ENCODE results near the gene EPS15. TPM values are rescaled to one million over a fixed set of nuclear protein-coding genes. Genes with fewer than 3 reads are reported as not detected.

EPS15 gene
- total and polyA plus RNA-seq, 9 of the 15 experiments (the other 6 are each of a cell fraction or from before 2014, with no cell fraction given) = 23.1 to 69.0 (median 41.7) TPM

DNA sequence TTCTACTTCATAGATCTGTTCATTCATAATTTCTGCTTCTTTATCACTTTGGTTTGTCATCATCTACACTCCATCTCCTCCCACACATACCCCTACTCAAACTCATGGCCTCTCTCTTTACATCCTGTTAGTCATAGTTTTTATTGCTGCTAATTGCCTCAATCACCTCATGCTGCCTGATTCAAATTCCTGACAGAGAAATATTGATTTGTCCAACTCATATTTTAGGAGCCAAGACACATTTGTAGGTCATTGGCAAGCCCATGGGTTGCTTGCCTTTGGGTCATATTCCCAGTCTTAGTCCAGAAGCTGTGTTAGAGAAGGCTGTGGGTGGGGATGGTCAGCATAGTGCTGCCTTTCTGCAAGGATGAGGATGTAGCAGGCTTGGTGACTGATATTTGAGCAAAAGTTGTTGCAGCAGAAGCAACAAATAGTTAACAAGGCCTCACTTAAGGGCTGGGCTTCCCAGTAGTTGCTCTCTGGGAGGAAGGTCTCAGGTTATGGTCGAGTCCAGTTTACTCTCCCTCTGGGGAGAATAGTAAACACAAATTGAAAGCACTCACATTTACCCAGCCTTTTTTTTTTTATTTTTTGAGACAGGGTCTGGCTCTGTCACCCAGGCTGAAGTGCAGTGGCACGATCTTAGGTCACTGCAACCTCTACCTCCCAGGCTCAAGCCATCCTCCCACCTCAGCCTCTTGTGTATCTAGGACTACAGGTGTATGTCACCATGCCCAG lies 22.4 kb upstream of the EPS15 start (continued):
- TF ChIP-seq JUND (IDR thresholded peaks at IDR 0.05; ENCODE audit: borderline replicate concordance, low read depth, low read length) = peak; percentile 75
- no peak for TF ChIP-seq JUND (tag; IDR thresholded peaks at IDR 0.05; ENCODE audit: borderline replicate concordance, low read depth, low read length)
- TF ChIP-seq SREBF2 (CRISPR knock-in tag; IDR thresholded peaks at IDR 0.05) = no peak
- TF ChIP-seq MAFF (IDR thresholded peaks at IDR 0.05; ENCODE audit: low read length) = no peak
- TF ChIP-seq ZNF24 (IDR thresholded peaks at IDR 0.05) = no peak
- TF ChIP-seq ETV1 (tag; conservative IDR thresholded peaks at IDR 0.05; ENCODE audit: low read depth) = peak; percentile 50; the same call in 1 of the 2 replicates
- TF ChIP-seq SMAD2 (IDR thresholded peaks at IDR 0.05; ENCODE audit: low read depth, low read length) = no peak
- no peak for TF ChIP-seq CBFB (CRISPR knock-in tag; IDR thresholded peaks at IDR 0.05)
- TF ChIP-seq, protein P1, sequence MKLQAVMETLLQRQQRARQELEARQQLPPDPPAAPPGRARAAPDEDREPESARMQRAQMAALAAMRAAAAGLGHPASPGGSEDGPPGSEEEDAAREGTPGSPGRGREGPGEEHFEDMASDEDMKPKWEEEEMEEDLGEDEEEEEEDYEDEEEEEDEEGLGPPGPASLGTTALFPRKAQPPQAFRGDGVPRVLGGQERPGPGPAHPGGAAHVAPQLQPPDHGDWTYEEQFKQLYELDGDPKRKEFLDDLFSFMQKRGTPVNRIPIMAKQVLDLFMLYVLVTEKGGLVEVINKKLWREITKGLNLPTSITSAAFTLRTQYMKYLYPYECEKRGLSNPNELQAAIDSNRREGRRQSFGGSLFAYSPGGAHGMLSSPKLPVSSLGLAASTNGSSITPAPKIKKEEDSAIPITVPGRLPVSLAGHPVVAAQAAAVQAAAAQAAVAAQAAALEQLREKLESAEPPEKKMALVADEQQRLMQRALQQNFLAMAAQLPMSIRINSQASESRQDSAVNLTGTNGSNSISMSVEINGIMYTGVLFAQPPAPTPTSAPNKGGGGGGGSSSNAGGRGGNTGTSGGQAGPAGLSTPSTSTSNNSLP (IDR thresholded peaks at IDR 0.05; ENCODE audit: borderline replicate concordance, low read depth, low read length) = 0 out of 2 replicates have a peak, but pooled peaks have one; percentile 50
- TF ChIP-seq, protein P2, sequence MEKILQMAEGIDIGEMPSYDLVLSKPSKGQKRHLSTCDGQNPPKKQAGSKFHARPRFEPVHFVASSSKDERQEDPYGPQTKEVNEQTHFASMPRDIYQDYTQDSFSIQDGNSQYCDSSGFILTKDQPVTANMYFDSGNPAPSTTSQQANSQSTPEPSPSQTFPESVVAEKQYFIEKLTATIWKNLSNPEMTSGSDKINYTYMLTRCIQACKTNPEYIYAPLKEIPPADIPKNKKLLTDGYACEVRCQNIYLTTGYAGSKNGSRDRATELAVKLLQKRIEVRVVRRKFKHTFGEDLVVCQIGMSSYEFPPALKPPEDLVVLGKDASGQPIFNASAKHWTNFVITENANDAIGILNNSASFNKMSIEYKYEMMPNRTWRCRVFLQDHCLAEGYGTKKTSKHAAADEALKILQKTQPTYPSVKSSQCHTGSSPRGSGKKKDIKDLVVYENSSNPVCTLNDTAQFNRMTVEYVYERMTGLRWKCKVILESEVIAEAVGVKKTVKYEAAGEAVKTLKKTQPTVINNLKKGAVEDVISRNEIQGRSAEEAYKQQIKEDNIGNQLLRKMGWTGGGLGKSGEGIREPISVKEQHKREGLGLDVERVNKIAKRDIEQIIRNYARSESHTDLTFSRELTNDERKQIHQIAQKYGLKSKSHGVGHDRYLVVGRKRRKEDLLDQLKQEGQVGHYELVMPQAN (IDR thresholded peaks at IDR 0.05; ENCODE audit: borderline replicate concordance) = no peak
- TF ChIP-seq, protein P3, sequence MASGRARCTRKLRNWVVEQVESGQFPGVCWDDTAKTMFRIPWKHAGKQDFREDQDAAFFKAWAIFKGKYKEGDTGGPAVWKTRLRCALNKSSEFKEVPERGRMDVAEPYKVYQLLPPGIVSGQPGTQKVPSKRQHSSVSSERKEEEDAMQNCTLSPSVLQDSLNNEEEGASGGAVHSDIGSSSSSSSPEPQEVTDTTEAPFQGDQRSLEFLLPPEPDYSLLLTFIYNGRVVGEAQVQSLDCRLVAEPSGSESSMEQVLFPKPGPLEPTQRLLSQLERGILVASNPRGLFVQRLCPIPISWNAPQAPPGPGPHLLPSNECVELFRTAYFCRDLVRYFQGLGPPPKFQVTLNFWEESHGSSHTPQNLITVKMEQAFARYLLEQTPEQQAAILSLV (tag; IDR thresholded peaks at IDR 0.05) = no peak
- no peak for TF ChIP-seq RBM34 (IDR thresholded peaks at IDR 0.05; ENCODE audit: borderline replicate concordance, insufficient read depth, low read length)
- no peak for TF ChIP-seq ZFPM2 (CRISPR knock-in tag; IDR thresholded peaks at IDR 0.05)
- no peak for TF ChIP-seq MYBL2 (IDR thresholded peaks at IDR 0.05; ENCODE audit: low read depth)
- no peak for TF ChIP-seq MYBL2 (CRISPR knock-in tag; IDR thresholded peaks at IDR 0.05; ENCODE audit: borderline replicate concordance)
- TF ChIP-seq ETV5 (CRISPR knock-in tag; IDR thresholded peaks at IDR 0.05; ENCODE audit: low read depth) = no peak
- TF ChIP-seq ZNF12 (CRISPR knock-in tag; IDR thresholded peaks at IDR 0.05) = no peak
- TF ChIP-seq ARID1B (IDR thresholded peaks at IDR 0.05) = peak; percentile 70; the same call in 1 of the 2 replicates
- TF ChIP-seq RCOR1 (IDR thresholded peaks at IDR 0.05; ENCODE audit: borderline replicate concordance in 1 of 2, low read depth in 2 of 2, low read length in 2 of 2) = peak in 1 of 2 experiments; percentile 39; a peak in 1 of 4 replicates
- TF ChIP-seq ZNF707 (CRISPR knock-in tag; conservative IDR thresholded peaks at IDR 0.05) = no peak
- TF ChIP-seq, protein P4, sequence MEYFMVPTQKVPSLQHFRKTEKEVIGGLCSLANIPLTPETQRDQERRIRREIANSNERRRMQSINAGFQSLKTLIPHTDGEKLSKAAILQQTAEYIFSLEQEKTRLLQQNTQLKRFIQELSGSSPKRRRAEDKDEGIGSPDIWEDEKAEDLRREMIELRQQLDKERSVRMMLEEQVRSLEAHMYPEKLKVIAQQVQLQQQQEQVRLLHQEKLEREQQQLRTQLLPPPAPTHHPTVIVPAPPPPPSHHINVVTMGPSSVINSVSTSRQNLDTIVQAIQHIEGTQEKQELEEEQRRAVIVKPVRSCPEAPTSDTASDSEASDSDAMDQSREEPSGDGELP (CRISPR knock-in tag; IDR thresholded peaks at IDR 0.05; ENCODE audit: borderline replicate concordance) = no peak
- no peak for TF ChIP-seq SIN3B (IDR thresholded peaks at IDR 0.05; ENCODE audit: low read depth)
- TF ChIP-seq PHF21A (IDR thresholded peaks at IDR 0.05; ENCODE audit: borderline replicate concordance, low read depth) = no peak
- peak; percentile 29; the same call in 1 of the 2 replicates for TF ChIP-seq SMARCC2 (IDR thresholded peaks at IDR 0.05; ENCODE audit: low read depth)

All from K562 (cell line).